IMR-90 (cell line): ENCODE results near the gene GPC5. TPM values are rescaled to one million over a fixed set of nuclear protein-coding genes. Genes with fewer than 3 reads are reported as not detected.

Experiments
- ATAC-seq: fragments of 200-7000 bp; cut with Tn5 transposase; 2 replicates; pipeline ENCODE4 v1.9.1; 2020; ENCODE audit warnings: low read depth, mild to moderate bottlenecking, moderate library complexity
- BruUV-seq: library from RNA; stranded (reverse); fragments of 400-500 nt; replicated peaks from 2 replicates; lab custom pipeline; 2021; lab: Mats Ljungman, UMichigan
- CTCF ChIA-PET: fragments of 300-600 bp; formaldehyde crosslinking; extraction: SDS; loops from one replicate; lab custom pipeline; 2021; ENCODE audit warnings: antibody characterized with exemption; lab: Yijun Ruan, JAX
- POLR2A ChIA-PET: fragments of 300-600 bp; sonication (Branson Sonifier 250); formaldehyde crosslinking; loops from one replicate; lab custom pipeline; 2022; ENCODE audit warnings: antibody characterized with exemption; ENCODE audit not compliant: unreplicated experiment; lab: Charles Lee
- DNase-seq: peaks from one replicate; pipeline ENCODE4 v3.0.0; 2013
- H2AFZ ChIP-seq: replicated peaks from 2 replicates; pipeline ENCODE3; 2013; ENCODE audit warnings: low read length, mild to moderate bottlenecking; ENCODE audit not compliant: poor library complexity
- H2AK5ac ChIP-seq: 2 replicates; pipeline ENCODE4 v1.6.1; 2013; ENCODE audit warnings: low read depth, low read length, inconsistent platforms
- H2AK9ac ChIP-seq: replicated peaks from 2 replicates; pipeline ENCODE3; 2013; ENCODE audit warnings: mild to moderate bottlenecking, low read depth, low read length, moderate library complexity; ENCODE audit not compliant: poor library complexity
- H2BK120ac ChIP-seq: 2 replicates; pipeline ENCODE4 v1.6.1; 2013; ENCODE audit warnings: low read depth, low read length, inconsistent platforms
- H2BK15ac ChIP-seq: 3 replicates; pipeline ENCODE4 v1.6.1; 2013; ENCODE audit warnings: low read depth, low read length, inconsistent platforms
- H2BK20ac ChIP-seq: 2 replicates; pipeline ENCODE4 v1.6.1; 2013; ENCODE audit warnings: low read depth, mild to moderate bottlenecking, inconsistent platforms, low read length, moderate library complexity
- H2BK5ac ChIP-seq: 2 replicates; pipeline ENCODE4 v1.6.1; 2013; ENCODE audit warnings: mild to moderate bottlenecking, low read depth, low read length, inconsistent platforms; ENCODE audit not compliant: poor library complexity, severe bottlenecking
- H3K14ac ChIP-seq: replicated peaks from 2 replicates; pipeline ENCODE4 v1.6.1; 2013; ENCODE audit warnings: low read depth, low read length, inconsistent platforms
- H3K18ac ChIP-seq: 2 replicates; pipeline ENCODE4 v1.6.1; 2013; ENCODE audit warnings: low read depth, low read length, control low read depth
- H3K23ac ChIP-seq: 2 replicates; pipeline ENCODE4 v1.6.1; 2013; ENCODE audit warnings: low read depth, low read length, inconsistent platforms
- H3K27ac ChIP-seq: 2 replicates; pipeline ENCODE4 v1.5.1; 2013; ENCODE audit warnings: mild to moderate bottlenecking, control low read depth, low read length; ENCODE audit not compliant: insufficient read depth
- H3K27me3 ChIP-seq: 2 replicates; pipeline ENCODE4 v1.6.1; 2013; ENCODE audit warnings: low read length; ENCODE audit not compliant: control insufficient read depth, insufficient read depth
- H3K36me3 ChIP-seq: 2 replicates; pipeline ENCODE4 v1.6.1; 2013; ENCODE audit warnings: low read length, mixed read lengths; ENCODE audit not compliant: control insufficient read depth, insufficient read depth
- H3K4ac ChIP-seq: 2 replicates; pipeline ENCODE4 v1.6.1; 2013; ENCODE audit warnings: low read depth, low read length, inconsistent platforms
- H3K4me1 ChIP-seq: 2 replicates; pipeline ENCODE4 v1.6.1; 2013; ENCODE audit warnings: low read length, mixed read lengths; ENCODE audit not compliant: control insufficient read depth, insufficient read depth
- H3K4me2 ChIP-seq: 2 replicates; pipeline ENCODE4 v1.6.1; 2013; ENCODE audit warnings: low read depth, mild to moderate bottlenecking, control low read depth, low read length, moderate library complexity
- H3K4me3 ChIP-seq: 2 replicates; pipeline ENCODE4 v1.5.1; 2013; ENCODE audit warnings: low read depth, mild to moderate bottlenecking, control low read depth, low read length, moderate library complexity; ENCODE audit not compliant: insufficient read depth
- H3K56ac ChIP-seq: 2 replicates; pipeline ENCODE4 v1.6.1; 2013; ENCODE audit warnings: low read length, inconsistent platforms; ENCODE audit not compliant: insufficient read depth; ENCODE audit errors: extremely low read depth
- H3K79me1 ChIP-seq, 2 experiments: 2 replicates each; pipeline ENCODE4 v1.6.1; 2013; ENCODE audit warnings: low read length in 2 of 2, inconsistent platforms in 1 of 2, low read depth in 1 of 2
- H3K9ac ChIP-seq: 2 replicates; pipeline ENCODE4 v1.6.1; 2013; ENCODE audit warnings: low read depth, low read length, control low read depth
- H3K9me1 ChIP-seq: 2 replicates; pipeline ENCODE4 v1.6.1; 2013; ENCODE audit warnings: low read length, inconsistent platforms; ENCODE audit not compliant: insufficient read depth
- H3K9me3 ChIP-seq: 2 replicates; pipeline ENCODE4 v1.6.1; 2013; ENCODE audit warnings: low read length; ENCODE audit not compliant: control insufficient read depth, insufficient read depth
- H4K20me1 ChIP-seq: 2 replicates; pipeline ENCODE4 v1.6.1; 2013; ENCODE audit warnings: low read length, inconsistent platforms; ENCODE audit not compliant: insufficient read depth
- H4K5ac ChIP-seq: 2 replicates; pipeline ENCODE4 v1.6.1; 2013; ENCODE audit warnings: mild to moderate bottlenecking, low read depth, low read length, control low read depth
- H4K8ac ChIP-seq, 2 experiments: 2 replicates each; pipeline ENCODE4 v1.6.1; 2013; ENCODE audit warnings: low read depth in 2 of 2, low read length in 2 of 2, control low read depth in 1 of 2, inconsistent platforms in 1 of 2
- H4K91ac ChIP-seq: 2 replicates; pipeline ENCODE4 v1.6.1; 2013; ENCODE audit warnings: low read depth, low read length, inconsistent platforms; ENCODE audit not compliant: insufficient read depth
- CTCF ChIP-seq: conservative IDR thresholded peaks from 2 replicates; pipeline ENCODE4 v1.5.1; 2012; ENCODE audit warnings: mild to moderate bottlenecking, low read depth, low read length, improper control_type of control experiment
- MXI1 ChIP-seq: IDR thresholded peaks from 2 replicates; pipeline ENCODE4 v1.6.1; 2012; ENCODE audit warnings: low read depth, mild to moderate bottlenecking, low read length, moderate library complexity, borderline replicate concordance
- RAD21 ChIP-seq: IDR thresholded peaks from 2 replicates; pipeline ENCODE4 v1.6.1; 2012; ENCODE audit warnings: low read length, improper control_type of control experiment
- RCOR1 ChIP-seq: IDR thresholded peaks from 2 replicates; pipeline ENCODE4 v1.6.1; 2012; ENCODE audit warnings: mild to moderate bottlenecking, low read length, improper control_type of control experiment; ENCODE audit not compliant: insufficient replicate concordance
- SMC3 ChIP-seq: fragments of 150-350 bp; IDR thresholded peaks from 2 replicates; pipeline ENCODE4 v1.6.1; 2016; ENCODE audit warnings: low read depth, mild to moderate bottlenecking, antibody characterized with exemption, low read length, moderate library complexity
- WGBS, 2 experiments: methylation state at CpG; one replicate each; pipeline versions ENCODE4 v1.1.5 to v1.1.7; 2013; ENCODE audit warnings: missing lambda C conversion rate in 2 of 2; ENCODE audit not compliant: insufficient read length in 1 of 2; ENCODE audit errors: extremely low coverage in 2 of 2; 5-methylcytosine and 5-hydroxymethylcytosine counted together
- dilution Hi-C: fragments of 300-500 bp; cut with HindIII; formaldehyde crosslinking; loops from one replicate; pipeline ENCODE4 v1.14.3; 2018; ENCODE audit warnings: low sequenced_read_pairs; ENCODE audit not compliant: unreplicated experiment
- in situ Hi-C: fragments of 300-500 bp; cut with MboI; formaldehyde crosslinking; loops from 3 replicates; pipeline ENCODE4 v1.14.3; 2019; ENCODE audit warnings: low sequenced_read_pairs, inconsistent platforms, mixed read lengths
- intact Hi-C: fragments of 100-400 bp; cut with micrococcal nuclease; formaldehyde crosslinking; loops from 2 replicates; pipeline ENCODE4 v1.10.0; 2022
- polyA plus RNA-seq, 3 experiments: library from polyadenylated mRNA; depleted of rRNA; stranded (reverse); fragments of >200 nt; gene quantifications; 2 replicates each; pipeline ENCODE4 v1.2.3, GENCODE V29; 2012; ENCODE audit warnings: low replicate concordance in 1 of 3
- total RNA-seq: library from RNA; depleted of rRNA; stranded (reverse); fragments of >200 nt; gene quantifications from 2 replicates; pipeline ENCODE4 v1.2.3, GENCODE V29; 2012

The GPC5 gene
- total and polyA plus RNA-seq, 2 of the 4 experiments (the other 2 are of a cell fraction): 0.94 to 1.8 TPM

GRCh38 chr13:92679602-92680001 is 1281.2 kb downstream of the GPC5 start:
- no TSS peak for BruUV-seq
- H3K4me1 ChIP-seq: no peaks in the 10 kb centered on the region
- no peak overlapping the region for H2BK20ac ChIP-seq
- no peak overlapping the region for H4K91ac ChIP-seq
- ChIA-PET CTCF (no interaction called here), POLR2A (no interaction called here)
- in situ Hi-C loops: no loop called here
- H3K14ac ChIP-seq: no peak overlapping the region
- H3K4ac ChIP-seq: no peak overlapping the region
- WGBS, 2 experiments: no CpG with 5 or more reads among the region's 7 CpGs
- no peak overlapping the region for H2BK15ac ChIP-seq
- no peak overlapping the region for H4K5ac ChIP-seq
- DNase-seq (no peak), ATAC-seq (no peak)
- no peaks in the 10 kb centered on the region for H4K20me1 ChIP-seq
- H2AFZ ChIP-seq: no peak overlapping the region
- H3K36me3 ChIP-seq: no peaks in the 10 kb centered on the region
- H3K18ac ChIP-seq: no peak overlapping the region
- TF ChIP-seq CTCF (no peak), SMC3 (no peak), RAD21 (no peak), MXI1 (no peak), RCOR1 (no peak)
- no peaks in the 10 kb centered on the region for H3K9me1 ChIP-seq
- H3K9ac ChIP-seq: no peak overlapping the region
- no peak overlapping the region for H3K4me2 ChIP-seq
- H4K8ac ChIP-seq: no peak overlapping the region
- H3K56ac ChIP-seq: no peak overlapping the region
- dilution Hi-C loops: no loop called here
- H2AK5ac ChIP-seq: no peak overlapping the region
- no peaks in the 10 kb centered on the region for H3K79me1 ChIP-seq
- no peak overlapping the region for H3K4me3 ChIP-seq
- H3K23ac ChIP-seq: no peak overlapping the region
- intact Hi-C loops: no loop called here
- no peak overlapping the region for H2AK9ac ChIP-seq
- no peak overlapping the region for H2BK5ac ChIP-seq
- no peak overlapping the region for H3K27ac ChIP-seq
- H3K9me3 ChIP-seq: no peaks in the 10 kb centered on the region
- no peak overlapping the region for H2BK120ac ChIP-seq
- no peaks in the 10 kb centered on the region for H3K27me3 ChIP-seq
